H1 (cell line): Measurements from ENCODE around the gene IQCE. TPM values are rescaled to one million over a fixed set of nuclear protein-coding genes. Genes with fewer than 3 reads are reported as not detected.

ENCODE experiments used
- POU5F1 ChIP-seq: IDR thresholded peaks from 2 replicates; pipeline ENCODE4 v1.6.1; 2011; ENCODE audit warnings: low read depth, mild to moderate bottlenecking, low read length, moderate library complexity
- polyA plus RNA-seq, 7 experiments: library from polyadenylated mRNA; depleted of rRNA in 3 of 7; stranded (reverse) in 5 of 7; unstranded in 2 of 7; fragments of >200 nt in 5 of 7; fragments of 200-250 nt in 2 of 7; gene quantifications; 1 replicate in 5 of 7; 2 replicates in 1 of 7; 4 replicates in 1 of 7; pipeline versions ENCODE4 v1.2.1 to v1.2.3, GENCODE V29; 2011 to 2013; ENCODE audit warnings: missing spikeins in 2 of 7, mixed read lengths in 2 of 7
- total RNA-seq: library from RNA; stranded (reverse); fragmentation: NEBNext Ultra II Directional; extraction: Animal tissue kit (Norgen Biotek cat#: 25700); gene quantifications from 2 replicates; pipeline ENCODE4 v1.2.1, GENCODE V29; 2021

The IQCE gene
- total and polyA plus RNA-seq, 2 of the 8 experiments (the other 6 are each of a cell fraction or from before 2014, with no cell fraction given), result 2.2 to 4.9 TPM

- no peak for TF ChIP-seq POU5F1
Observed at GRCh38 chr7:2649991-2650390, 91.2 kb downstream of the IQCE start (continued).
